Measurements from ENCODE around the gene INTS14. TPM values are rescaled to one million over a fixed set of nuclear protein-coding genes. Genes with fewer than 3 reads are reported as not detected.

INTS14 gene
- total RNA-seq, 1 experiment from 2014 or later = 44.7 TPM

GRCh38 chr15:65561934-65562333, 49.0 kb downstream of the INTS14 start:
- no peaks in the 10 kb centered on the region for H3K4me1 Mint-ChIP-seq
- Histone ChIP-seq H2BK15ac (ENCODE audit: low read depth, low read length) (no peak overlapping the region), H3K18ac (ENCODE audit: insufficient read length, low read depth, low read length) (no peak overlapping the region), H3K79me1 (ENCODE audit: insufficient read depth, low read depth, low read length, poor library complexity, severe bottlenecking) (no peaks in the 10 kb centered on the region), H4K91ac (ENCODE audit: insufficient read length, low read depth, low read length) (no peak overlapping the region), H3K23me2 (ENCODE audit: insufficient read length, low read depth, low read length, poor library complexity, severe bottlenecking) (no peaks in the 10 kb centered on the region), H4K5ac (ENCODE audit: insufficient read length, low read depth, low read length) (no peak overlapping the region), H2AK5ac (ENCODE audit: insufficient read length, low read length) (no peak overlapping the region), H3K23ac (ENCODE audit: insufficient read length, low read depth, low read length) (no peak overlapping the region), H3K79me2 (ENCODE audit: insufficient read depth, low read length) (no peaks in the 10 kb centered on the region), H3K9ac (ENCODE audit: extremely low read depth, insufficient read length, low read length) (no peak overlapping the region), H2AFZ (ENCODE audit: low read length) (no peak overlapping the region), H3T11ph (ENCODE audit: low read length) (no peak overlapping the region), H3K14ac (ENCODE audit: insufficient read depth, low read length) (no peak overlapping the region), H3K4me1 (ENCODE audit: insufficient read depth, low read length) (no peaks in the 10 kb centered on the region), H3K56ac (ENCODE audit: insufficient read length, low read depth, low read length) (no peak overlapping the region), H2BK5ac (ENCODE audit: insufficient read length, low read length) (no peak overlapping the region), H3K4me2 (ENCODE audit: insufficient read depth, insufficient read length, low read length) (no peak overlapping the region), H4K20me1 (ENCODE audit: control insufficient read depth, insufficient read depth, insufficient read length) (no peaks in the 10 kb centered on the region), H3K4ac (ENCODE audit: low read depth, low read length) (no peak overlapping the region), H2BK120ac (ENCODE audit: low read depth, low read length, poor library complexity, severe bottlenecking) (no peak overlapping the region), H3K27ac (ENCODE audit: insufficient read length, low read depth, low read length) (no peak overlapping the region), H4K8ac (replicated peaks; ENCODE audit: insufficient read length, low read depth, low read length) (no peak overlapping the region), H2BK12ac (ENCODE audit: insufficient read length, low read depth, low read length) (no peak overlapping the region), H2BK20ac (ENCODE audit: low read depth, low read length, poor library complexity, severe bottlenecking) (no peak overlapping the region), H3K9me3 (ENCODE audit: control insufficient read depth, low read depth, low read length) (no peaks in the 10 kb centered on the region), H3K27me3 (ENCODE audit: insufficient read depth, low read length) (no peaks in the 10 kb centered on the region)
- H3K9me3 Mint-ChIP-seq = peaks cover 7 to 8% of the 10 kb centered on the region in 2 experiments; a peak in 4 of 5 replicates
- H3K4me3 Mint-ChIP-seq = no peak overlapping the region; a peak in 1 of 5 replicates
- peak overlapping the region in 2 of 3 experiments; percentile 27 to 63; a peak in 2 of 7 replicates for H3K27ac Mint-ChIP-seq
- TF ChIP-seq CTCF (conservative IDR thresholded peaks at IDR 0.05) = no peak
- peaks cover 88 to 99% (median 93%) of the 10 kb centered on the region in 3 experiments for H3K36me3 Mint-ChIP-seq (ENCODE audit: insufficient read depth in 1 of 3, low read depth in 3 of 3)
- WGBS (ENCODE audit: extremely low coverage, insufficient read length, low lambda C conversion rate) = no CpG with 5 or more reads among the region's 6 CpGs
- DNase-seq = no peak
- no peaks in the 10 kb centered on the region for H3K27me3 Mint-ChIP-seq (ENCODE audit: low read depth)
